GM12891 (cell line): ENCODE measurements around the gene AGFG2.

Source experiments
- POLR2A ChIP-seq: IDR thresholded peaks from 2 replicates; pipeline ENCODE4 v1.6.1; 2011; ENCODE audit warnings: low read depth, low read length, control low read depth
- POLR2AphosphoS5 ChIP-seq: IDR thresholded peaks from 2 replicates; pipeline ENCODE4 v1.6.1; 2011; ENCODE audit warnings: low read depth, low read length, control low read depth
- TAF1 ChIP-seq: IDR thresholded peaks from 2 replicates; pipeline ENCODE4 v1.6.1; 2011; ENCODE audit warnings: low read depth, low read length, control low read depth

- TF ChIP-seq TAF1: no peak
- no peak for TF ChIP-seq POLR2A
- no peak for TF ChIP-seq POLR2AphosphoS5
These were observed 14.0 kb downstream of the AGFG2 start for GRCh38 chr7:100553032-100553431.
